Thyroid gland (tissue), 4 donors: Measurements from ENCODE around the gene KAZN. TPM values are rescaled to one million over a fixed set of nuclear protein-coding genes. Genes with fewer than 3 reads are reported as not detected.

ENCODE experiments used
- DNase-seq, 2 donors: peaks; one replicate each; pipeline ENCODE4 v3.0.0-alpha.2; 2019
- H3K27ac ChIP-seq, 3 donors: fragments of 200-600 bp; sonication (generic); 1 replicate in 2 of 3; 2 replicates in 1 of 3; pipeline ENCODE4 v1.5.1; 2016 to 2019; ENCODE audit warnings: mild to moderate bottlenecking in 1 of 3, moderate library complexity in 1 of 3
- H3K27me3 ChIP-seq: fragments of 200-600 bp; sonication (generic); one replicate; pipeline ENCODE4 v1.5.1; 2019
- H3K36me3 ChIP-seq, 2 donors: fragments of 200-600 bp; sonication (generic); one replicate each; pipeline ENCODE4 v1.5.1; 2016 to 2019
- H3K4me1 ChIP-seq, 2 donors: fragments of 200-600 bp; sonication (generic); one replicate each; pipeline ENCODE4 v1.5.1; 2017 to 2019
- H3K4me3 ChIP-seq, 3 donors: fragments of 200-600 bp; sonication (generic); replicated peaks in 1 of 3; 1 replicate in 2 of 3; 2 replicates in 1 of 3; pipeline ENCODE4 v1.5.1; 2016; ENCODE audit warnings: mild to moderate bottlenecking in 1 of 3
- H3K9me3 ChIP-seq: fragments of 200-600 bp; sonication (generic); one replicate; pipeline ENCODE4 v1.5.1; 2017
- CTCF ChIP-seq, 6 experiments: fragments of 200-600 bp in 3 of 6; fragments of 450-650 bp in 3 of 6; sonication (generic) in 3 of 6; IDR thresholded peaks; one replicate each; pipeline ENCODE4 v1.5.1; 2016 to 2019; ENCODE audit warnings: antibody characterized with exemption in 6 of 6, mild to moderate bottlenecking in 2 of 6, inconsistent platforms in 1 of 6, moderate library complexity in 1 of 6
- POLR2A ChIP-seq, 2 donors: fragments of 450-650 bp; IDR thresholded peaks; one replicate each; pipeline ENCODE4 v1.6.1; 2017; ENCODE audit warnings: antibody characterized with exemption in 2 of 2, mild to moderate bottlenecking in 2 of 2, moderate library complexity in 1 of 2
- WGBS, 2 donors: methylation state at CpG; one replicate each; pipeline ENCODE4 v1.1.5; 2017; 5-methylcytosine and 5-hydroxymethylcytosine counted together
- intact Hi-C: fragments of 100-400 bp; cut with DNase I; formaldehyde crosslinking; loops from one replicate; pipeline ENCODE4 v1.15.1; 2023
- total RNA-seq, 4 donors: library from RNA; depleted of rRNA; stranded (reverse); fragments of >200 nt; gene quantifications; one replicate each; pipeline ENCODE4 v1.2.3, GENCODE V29; 2016

Gene KAZN
- total RNA-seq, 4 donors from 2014 or later: 14.8 to 28.6 (median 18.2) TPM

GRCh38 chr1:14599800-14600199 is 1.3 kb downstream of the KAZN start:
- peak overlapping the region in 1 of 3 donors; percentile 93 for H3K27ac ChIP-seq
- no peaks in the 10 kb centered on the region for H3K9me3 ChIP-seq
- peaks cover 8 to 16% of the 10 kb centered on the region in 2 donors for H3K4me1 ChIP-seq
- intact Hi-C loops: no loop called here
- TF ChIP-seq CTCF (IDR thresholded peaks at IDR 0.05) (no peak), POLR2A (IDR thresholded peaks at IDR 0.05) (no peak)
- H3K36me3 ChIP-seq: no peaks in the 10 kb centered on the region
- 28 to 32% methylated on average over 6 of the region's 6 CpGs for WGBS, 2 donors
- peak overlapping the region in 1 of 3 donors; percentile 62 for H3K4me3 ChIP-seq
- no peaks in the 10 kb centered on the region for H3K27me3 ChIP-seq
- no peak for DNase-seq

GRCh38 chr1:14600405-14601112 is 2.1 kb downstream of the KAZN start:
- H3K4me3 ChIP-seq: no peak overlapping the region
- no peak overlapping the region for H3K27ac ChIP-seq
- no peaks in the 10 kb centered on the region for H3K36me3 ChIP-seq
- intact Hi-C loops: no loop called here
- H3K27me3 ChIP-seq: no peaks in the 10 kb centered on the region
- no peak for DNase-seq
- H3K9me3 ChIP-seq: no peaks in the 10 kb centered on the region
- 60 to 67% methylated on average over 12 of the region's 12 CpGs for WGBS, 2 donors
- peaks cover 9 to 16% of the 10 kb centered on the region in 2 donors for H3K4me1 ChIP-seq
- TF ChIP-seq POLR2A (IDR thresholded peaks at IDR 0.05) (no peak), CTCF (IDR thresholded peaks at IDR 0.05) (no peak)

- Histone ChIP-seq H3K4me1 (peaks cover 13 to 16% of the 10 kb centered on the region in 2 donors), H3K27me3 (no peaks in the 10 kb centered on the region), H3K9me3 (no peaks in the 10 kb centered on the region), H3K36me3 (no peaks in the 10 kb centered on the region), H3K4me3 (no peak overlapping the region), H3K27ac (no peak overlapping the region)
- intact Hi-C loops: no loop called here
- 9 to 14% methylated on average over 9 of the region's 9 CpGs for WGBS, 2 donors
- DNase-seq: peak; percentile 75 to 82
- TF ChIP-seq CTCF (IDR thresholded peaks at IDR 0.05) (no peak), POLR2A (IDR thresholded peaks at IDR 0.05) (no peak)
Measured at GRCh38 chr1:14602136-14602535, 3.7 kb downstream of the KAZN start.

- TF ChIP-seq POLR2A (IDR thresholded peaks at IDR 0.05) (no peak), CTCF (IDR thresholded peaks at IDR 0.05) (no peak)
- no peaks in the 10 kb centered on the region for H3K27me3 ChIP-seq
- no peak overlapping the region for H3K27ac ChIP-seq
- H3K9me3 ChIP-seq: no peaks in the 10 kb centered on the region
- intact Hi-C loops: no loop called here
- 77 to 91% methylated on average over 2 of the region's 2 CpGs for WGBS, 2 donors
- no peak for DNase-seq
- H3K4me1 ChIP-seq: peaks cover 13% of the 10 kb centered on the region in 2 donors
- no peak overlapping the region for H3K4me3 ChIP-seq
- H3K36me3 ChIP-seq: no peaks in the 10 kb centered on the region
Measured at GRCh38 chr1:14603645-14604044, 5.2 kb downstream of the KAZN start.

- Histone ChIP-seq H3K36me3 (no peaks in the 10 kb centered on the region), H3K4me3 (no peak overlapping the region), H3K27me3 (no peaks in the 10 kb centered on the region), H3K27ac (no peak overlapping the region), H3K4me1 (peaks cover 12 to 13% of the 10 kb centered on the region in 2 donors), H3K9me3 (no peaks in the 10 kb centered on the region)
- no peak for DNase-seq
- intact Hi-C loops: no loop called here
- WGBS, 2 donors: 87 to 90% methylated on average over 5 of the region's 5 CpGs
- no peak for TF ChIP-seq POLR2A (IDR thresholded peaks at IDR 0.05)
- no peak for TF ChIP-seq CTCF (IDR thresholded peaks at IDR 0.05)
Measured at GRCh38 chr1:14604414-14604813, 5.9 kb downstream of the KAZN start.
